H4 (cell line): ENCODE measurements around the gene LRRN1. TPM values are rescaled to one million over a fixed set of nuclear protein-coding genes. Genes with fewer than 3 reads are reported as not detected.

Experiments
- DNase-seq: peaks from one replicate; pipeline ENCODE4 v3.0.0-alpha.2; 2015; ENCODE audit warnings: low spot score
- total RNA-seq: library from RNA; depleted of rRNA; stranded (reverse); fragments of >200 nt; shearing (Covaris generic); gene quantifications from 2 replicates; pipeline ENCODE4 v1.2.3, GENCODE V29; 2014; rRNA removed

Gene LRRN1
- total RNA-seq: 1.6 and 1.9 TPM in 2 replicates

DNA sequence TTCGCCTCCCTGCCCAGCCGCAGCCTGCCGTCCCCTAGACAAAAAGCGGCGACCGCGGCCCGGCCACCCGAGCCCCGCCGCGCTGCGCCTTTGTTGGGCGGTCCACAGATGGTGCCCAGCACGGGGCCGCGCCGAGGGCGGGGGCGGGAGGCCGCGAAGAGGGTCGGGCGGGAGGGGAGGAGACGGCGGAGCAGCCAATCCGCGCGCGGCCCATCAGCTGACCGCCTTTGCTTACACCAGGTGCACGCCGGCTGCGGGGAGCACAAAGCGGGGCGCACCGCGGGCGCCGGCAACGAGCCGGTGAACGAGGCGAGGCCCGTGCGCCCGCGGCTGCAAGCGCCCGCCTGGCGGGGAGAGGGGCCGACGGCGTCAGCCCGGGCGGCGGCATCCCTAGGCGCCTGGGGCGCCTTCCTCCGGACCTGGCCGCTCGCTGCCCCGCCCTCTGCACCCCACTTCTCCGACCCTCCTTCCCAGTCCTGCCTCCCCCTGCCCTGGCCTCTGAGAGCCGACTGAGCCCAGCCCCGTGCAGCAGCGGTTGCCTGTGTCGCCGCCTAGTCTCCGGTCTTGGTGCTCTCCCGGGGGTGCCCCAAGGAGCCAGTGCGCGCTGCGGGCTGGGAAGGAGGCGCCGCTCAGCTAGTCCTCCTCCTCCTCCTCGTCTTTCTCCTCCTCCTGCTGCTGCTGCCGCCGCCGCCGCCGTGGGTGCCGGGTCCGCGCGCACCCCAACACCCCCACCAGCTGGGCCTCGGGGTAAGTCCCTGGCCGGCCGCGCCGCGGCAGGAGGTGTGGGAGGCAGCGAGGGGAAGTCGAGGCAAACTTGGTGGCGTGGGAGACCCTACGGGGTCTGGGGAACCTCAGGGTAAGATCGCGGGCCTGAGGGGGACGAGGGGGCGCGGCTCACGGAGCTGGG, at the start of gene LRRN1:
Gene LRRN1, plus strand, starts transcription at position 259 of the 907 bp plus-strand sequence. CDS start 45,211 bp downstream, outside the sequence.
- no peak for DNase-seq

DNA sequence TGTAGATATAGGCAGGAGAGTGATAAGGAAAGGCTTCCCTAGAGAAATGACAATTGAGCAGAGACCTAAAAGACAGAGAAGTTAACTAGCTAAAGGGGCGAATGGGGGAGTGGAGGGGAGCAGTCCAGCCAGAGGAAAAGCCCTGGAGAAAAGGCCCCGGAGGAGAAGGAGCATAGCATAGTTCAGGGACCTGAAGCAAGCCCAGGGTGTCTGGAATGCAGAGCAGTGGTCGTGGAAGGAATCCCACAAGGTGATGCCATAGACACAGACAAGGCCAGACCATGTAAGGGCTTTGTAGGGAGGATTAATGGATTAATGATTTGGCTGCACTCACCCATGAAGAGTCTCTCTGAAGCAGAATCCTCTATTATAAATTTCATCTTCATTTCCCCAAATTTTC, 45.8 kb upstream of the LRRN1 start:
- DNase-seq: no peak

DNA sequence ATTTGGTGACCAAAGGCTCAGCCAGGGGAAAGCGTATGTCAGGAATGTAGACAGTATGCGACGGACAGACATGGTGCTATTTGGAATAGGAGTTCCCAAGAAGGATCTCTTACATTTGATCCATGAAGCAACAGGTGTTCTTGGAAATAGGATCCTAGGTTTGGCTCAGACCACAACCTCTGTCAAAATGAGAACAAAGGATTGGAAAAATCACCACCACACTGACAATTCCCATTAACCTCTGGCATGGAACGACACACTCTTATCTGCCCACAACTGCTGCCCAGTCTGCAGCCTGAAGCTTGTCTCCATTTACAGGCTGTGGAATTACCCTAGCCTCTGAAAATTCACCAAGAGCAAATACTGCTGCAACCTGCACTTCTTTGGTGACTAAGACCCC, 33.6 kb upstream of the LRRN1 start:
- DNase-seq: no peak

DNA sequence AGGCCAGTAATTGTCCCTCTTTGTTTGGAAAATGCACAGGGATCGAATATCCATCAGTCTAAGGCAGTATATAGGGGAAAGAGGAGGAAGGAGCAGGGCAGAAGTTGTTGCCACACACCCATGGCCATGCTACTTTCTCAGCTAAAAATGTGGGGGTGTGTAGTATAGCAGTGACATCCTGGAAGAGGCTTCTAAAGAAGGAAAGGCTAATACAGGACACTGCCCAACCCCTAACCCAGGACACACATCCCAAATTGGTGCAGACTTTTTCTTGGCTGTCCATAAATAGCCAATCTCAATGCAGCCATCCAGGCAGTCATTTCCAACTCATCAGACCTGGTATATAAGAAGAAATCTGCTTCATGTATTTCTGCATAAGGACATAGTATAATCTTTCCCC, 33.1 kb upstream of the LRRN1 start:
- DNase-seq: no peak

DNA sequence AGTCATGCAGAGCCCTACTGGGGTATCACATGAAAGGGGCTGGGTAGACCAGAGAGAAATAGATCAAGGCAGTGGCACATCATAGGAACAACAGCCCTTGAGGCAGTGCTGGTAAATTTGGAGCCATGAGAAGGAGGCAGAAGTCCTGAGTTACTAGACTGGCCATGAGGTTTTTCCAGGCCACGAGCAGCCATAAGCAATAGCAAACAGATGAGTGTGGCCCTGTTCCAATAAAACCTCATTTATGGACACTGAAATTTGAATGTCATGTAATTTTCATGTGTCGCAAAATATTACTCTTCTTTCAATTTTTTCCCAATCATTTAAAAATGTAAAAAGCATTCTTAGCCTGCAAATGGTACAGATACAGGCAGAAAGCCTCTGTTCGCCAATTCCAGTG, 28.1 kb upstream of the LRRN1 start:
- no peak for DNase-seq

DNA sequence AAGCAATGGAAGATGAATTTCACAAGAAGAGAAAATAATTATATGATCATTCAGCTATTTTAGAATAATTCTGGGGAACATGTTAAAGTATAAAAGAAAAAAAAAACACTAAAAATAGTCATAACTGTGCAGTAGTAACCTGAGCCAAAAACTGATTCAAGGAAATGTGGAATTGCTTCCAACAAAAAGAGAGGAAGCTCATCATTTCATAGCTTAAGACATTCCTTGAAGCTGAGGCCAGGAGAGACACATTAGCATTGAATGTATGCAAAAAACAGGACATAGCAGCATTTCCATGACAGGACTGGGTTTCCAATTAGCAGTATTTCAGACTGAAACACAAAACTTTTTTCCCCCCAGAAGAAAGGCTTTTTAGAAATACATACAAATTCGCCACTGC, 27.7 kb upstream of the LRRN1 start:
- no peak for DNase-seq

DNA sequence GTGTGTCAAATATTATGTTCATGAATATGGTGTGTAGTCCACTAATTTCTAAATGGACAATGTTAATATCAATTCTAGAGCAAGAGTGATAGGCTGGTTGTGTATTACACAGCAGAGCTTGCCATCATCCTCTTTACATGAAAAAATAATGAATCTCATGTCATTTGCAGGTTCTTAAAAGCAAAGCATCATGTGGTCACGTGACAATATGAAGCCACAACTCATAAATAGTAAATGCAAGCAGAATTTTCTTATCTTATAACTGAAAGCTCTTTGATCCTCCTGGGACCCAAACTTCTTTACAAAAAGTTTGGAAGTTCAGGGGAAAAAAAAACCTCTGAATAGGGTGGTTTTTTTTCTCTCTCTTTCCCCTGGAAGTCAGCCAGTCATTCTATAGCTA, 26.9 kb upstream of the LRRN1 start:
- DNase-seq: no peak

DNA sequence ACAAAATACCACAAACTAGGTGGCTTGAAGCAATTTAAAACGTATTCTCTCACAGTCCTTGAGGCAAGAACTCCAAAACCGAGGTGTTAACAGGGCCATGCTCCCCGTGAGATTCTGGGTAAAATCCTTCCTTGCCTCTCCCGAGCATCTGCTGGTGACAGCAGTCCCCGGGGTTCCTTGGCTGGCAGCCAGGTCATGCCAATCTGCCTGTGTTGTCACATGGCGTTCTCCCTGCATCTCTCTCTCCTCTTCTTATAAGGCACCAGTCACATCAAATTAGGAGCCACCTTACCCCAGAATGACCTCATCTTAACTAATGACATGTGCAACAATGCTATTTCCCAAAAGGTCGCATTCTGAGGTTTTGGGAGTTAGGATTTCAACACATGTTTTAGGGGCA, 26.3 kb upstream of the LRRN1 start:
- no peak for DNase-seq

DNA sequence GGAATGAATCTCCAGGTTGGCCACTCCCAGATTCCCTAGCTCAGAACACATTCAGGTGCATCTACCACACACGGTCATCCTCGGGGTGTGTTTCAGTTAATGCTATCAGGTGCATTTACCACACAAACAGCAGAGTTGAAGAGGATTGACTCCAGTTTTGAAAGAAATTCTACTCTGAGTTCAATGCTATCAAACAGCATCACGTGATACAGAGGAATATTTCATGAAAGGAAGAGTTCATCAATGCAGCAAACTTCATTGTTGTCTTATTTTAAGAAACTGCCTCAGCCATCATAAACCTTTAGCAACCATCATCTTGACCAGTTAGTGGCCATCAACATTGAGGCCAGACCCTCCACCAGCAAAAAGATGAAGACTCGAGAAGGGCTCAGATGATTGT, 22.6 kb upstream of the LRRN1 start:
- no peak for DNase-seq

DNA sequence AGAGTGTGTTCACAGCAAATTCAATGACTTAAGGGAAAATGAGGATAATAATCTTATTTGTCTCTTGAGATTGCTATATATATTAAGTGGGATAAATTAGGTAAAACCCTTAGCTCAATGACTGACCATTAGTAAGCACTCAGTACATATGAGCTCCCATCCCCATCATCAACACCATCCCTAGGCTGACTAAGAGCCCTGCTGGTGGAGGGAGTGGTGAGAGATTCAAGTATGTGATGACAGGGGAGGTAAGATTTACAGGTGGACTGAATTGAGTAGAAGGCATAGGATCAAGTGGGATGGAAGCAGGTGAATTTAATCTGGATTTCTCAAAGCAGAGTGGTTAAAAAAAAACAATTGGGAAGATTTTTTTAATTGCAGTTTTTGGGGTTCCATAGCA, 21.0 kb upstream of the LRRN1 start:
- no peak for DNase-seq

DNA sequence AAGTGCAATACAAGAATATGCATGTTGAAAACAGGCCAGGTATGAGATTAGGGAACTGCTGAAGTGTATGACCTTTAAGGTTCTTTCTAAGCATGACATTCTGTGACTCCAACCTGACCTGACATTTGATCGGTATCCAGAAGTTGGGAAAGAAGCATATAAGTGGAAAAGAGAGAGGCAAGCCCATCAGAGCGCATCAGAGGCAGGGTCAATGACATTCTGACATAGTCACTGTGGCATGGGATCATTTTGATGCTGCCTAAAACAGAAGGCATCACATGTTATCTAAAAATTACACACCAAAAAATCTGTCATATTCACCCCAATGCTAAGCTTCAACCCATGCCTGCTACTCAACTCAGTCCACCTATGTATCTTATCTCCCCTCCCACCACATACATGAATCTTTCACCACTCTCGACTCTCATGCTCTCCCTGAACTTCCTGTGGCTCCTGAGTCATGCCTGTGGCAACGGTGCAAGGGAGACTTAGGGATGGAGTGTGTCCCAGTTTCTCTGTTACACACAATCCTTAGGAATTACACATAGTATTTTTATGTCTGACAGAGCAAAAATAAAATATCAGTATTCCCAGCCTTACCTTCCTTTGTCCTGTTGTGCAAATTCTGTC, 20.5 kb upstream of the LRRN1 start:
- peak; percentile 21 for DNase-seq

DNA sequence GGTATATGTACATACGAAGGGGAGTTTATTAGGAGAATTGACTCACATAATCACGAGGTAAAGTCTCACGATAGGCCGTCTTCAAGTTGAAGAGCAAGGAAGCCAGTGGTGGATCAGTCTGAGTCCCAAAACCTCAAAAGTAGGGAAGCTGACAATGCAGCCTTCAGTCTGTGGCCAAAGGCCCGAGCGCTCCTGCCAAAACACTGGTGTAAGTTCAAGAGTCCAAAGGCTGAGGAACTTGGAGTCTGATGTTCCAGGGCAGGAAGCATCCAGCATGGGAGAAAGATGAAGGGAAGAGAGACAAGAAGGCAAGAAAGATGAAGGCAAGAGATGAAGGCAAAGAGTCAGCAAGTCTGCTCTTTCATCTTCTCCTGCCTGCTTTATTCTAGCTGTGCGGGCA, 16.8 kb upstream of the LRRN1 start:
- DNase-seq: no peak

DNA sequence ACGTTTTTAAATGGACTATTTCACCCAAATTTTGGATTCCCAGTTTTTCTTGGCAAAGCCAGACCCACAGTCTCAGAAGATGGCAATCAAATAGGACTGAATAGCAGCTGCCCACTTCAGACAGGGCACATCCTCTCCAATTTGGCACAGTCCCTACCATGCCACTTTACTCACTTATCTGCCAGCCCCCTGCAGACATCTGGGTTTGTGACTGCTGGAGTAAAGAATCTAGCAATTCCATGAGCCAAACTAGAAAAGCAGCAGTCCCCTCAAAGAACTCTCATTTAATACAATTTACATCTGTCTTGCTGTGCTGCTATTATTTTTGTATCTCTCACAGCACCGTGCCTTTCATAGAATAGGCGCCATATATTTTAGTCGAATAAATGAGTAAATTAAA, 16.0 kb upstream of the LRRN1 start:
- DNase-seq: no peak

DNA sequence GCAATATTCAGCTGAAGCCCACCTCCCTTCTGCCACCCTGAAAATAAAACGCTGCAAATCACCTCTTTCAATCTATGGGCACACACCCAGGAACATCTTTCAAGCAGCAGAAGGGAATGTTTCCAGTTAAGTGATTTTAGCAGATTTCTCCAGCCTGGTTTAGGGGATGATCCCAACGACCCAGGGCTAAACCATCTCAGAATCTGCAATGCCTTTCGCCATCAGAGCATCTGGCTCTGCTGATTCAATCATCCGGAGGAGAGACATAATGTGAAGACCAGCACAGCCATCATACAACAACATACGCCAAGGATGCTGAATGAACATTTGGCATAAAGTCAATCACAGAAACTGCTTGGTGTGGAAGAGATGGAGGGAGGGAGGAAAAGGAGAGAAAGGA, 15.5 kb upstream of the LRRN1 start:
- DNase-seq: no peak

DNA sequence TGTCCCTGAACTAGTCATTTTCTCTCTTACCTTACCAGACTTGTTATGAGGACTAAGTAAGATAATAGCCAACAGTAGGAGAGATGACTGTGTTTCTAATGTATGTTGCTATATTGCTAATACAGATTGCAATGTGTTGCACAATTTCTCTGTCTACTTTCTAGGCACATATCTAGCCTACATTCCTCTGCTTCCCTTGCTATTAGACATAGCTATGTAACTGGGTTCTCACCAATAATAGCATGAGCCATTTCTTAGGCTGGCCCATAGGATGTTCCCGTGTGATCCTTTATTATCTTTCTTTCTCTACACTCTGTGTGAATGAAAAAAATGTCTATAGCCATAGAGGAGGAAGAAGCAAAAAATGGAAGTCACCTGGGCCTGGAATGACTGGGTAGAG, 6.8 kb upstream of the LRRN1 start:
- no peak for DNase-seq

DNA sequence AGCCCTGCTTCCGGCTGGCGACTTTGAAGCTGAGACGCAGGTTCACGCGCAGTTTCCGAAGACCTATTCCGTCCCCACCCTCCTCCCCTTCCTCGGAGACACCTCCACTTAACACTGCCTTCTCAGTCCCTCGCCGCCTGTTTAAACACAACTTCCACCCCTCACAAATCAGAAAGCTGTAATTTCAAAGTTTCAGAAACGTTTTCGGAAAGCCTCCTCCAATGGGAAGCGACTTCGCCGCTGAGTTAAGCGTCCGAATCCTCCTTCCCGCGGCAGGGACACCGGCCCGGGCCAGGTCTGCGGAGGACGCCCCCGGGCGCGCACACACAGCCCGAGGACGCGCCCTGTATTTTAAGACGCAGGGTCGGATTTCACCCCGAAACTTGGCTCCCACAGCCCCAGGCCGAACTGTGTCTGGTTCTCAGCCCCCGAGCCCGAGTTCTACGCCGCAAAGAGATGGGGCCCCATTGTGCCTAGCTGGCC, 559 bp upstream of the LRRN1 start:
- DNase-seq: no peak

DNA sequence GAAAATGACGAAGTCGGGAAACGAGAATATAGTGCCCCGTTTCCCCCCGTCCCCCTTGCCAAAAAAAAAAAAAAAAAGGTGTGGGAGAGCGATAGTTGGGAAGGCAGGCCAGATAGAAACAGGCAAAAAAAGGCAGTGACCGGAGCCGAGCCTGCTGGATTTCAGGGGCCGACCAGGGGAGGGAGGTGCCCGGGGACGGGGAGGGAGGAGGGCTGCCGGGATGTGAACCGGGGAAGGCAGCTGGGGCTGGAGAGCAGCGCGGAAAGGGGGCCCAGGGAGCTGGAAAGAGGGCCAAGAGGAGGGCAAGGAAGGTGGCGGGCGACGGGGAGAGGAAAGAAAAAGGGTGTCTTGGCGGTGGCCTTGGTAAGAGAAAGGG, 837 bp downstream of the LRRN1 start:
- DNase-seq: no peak

DNA sequence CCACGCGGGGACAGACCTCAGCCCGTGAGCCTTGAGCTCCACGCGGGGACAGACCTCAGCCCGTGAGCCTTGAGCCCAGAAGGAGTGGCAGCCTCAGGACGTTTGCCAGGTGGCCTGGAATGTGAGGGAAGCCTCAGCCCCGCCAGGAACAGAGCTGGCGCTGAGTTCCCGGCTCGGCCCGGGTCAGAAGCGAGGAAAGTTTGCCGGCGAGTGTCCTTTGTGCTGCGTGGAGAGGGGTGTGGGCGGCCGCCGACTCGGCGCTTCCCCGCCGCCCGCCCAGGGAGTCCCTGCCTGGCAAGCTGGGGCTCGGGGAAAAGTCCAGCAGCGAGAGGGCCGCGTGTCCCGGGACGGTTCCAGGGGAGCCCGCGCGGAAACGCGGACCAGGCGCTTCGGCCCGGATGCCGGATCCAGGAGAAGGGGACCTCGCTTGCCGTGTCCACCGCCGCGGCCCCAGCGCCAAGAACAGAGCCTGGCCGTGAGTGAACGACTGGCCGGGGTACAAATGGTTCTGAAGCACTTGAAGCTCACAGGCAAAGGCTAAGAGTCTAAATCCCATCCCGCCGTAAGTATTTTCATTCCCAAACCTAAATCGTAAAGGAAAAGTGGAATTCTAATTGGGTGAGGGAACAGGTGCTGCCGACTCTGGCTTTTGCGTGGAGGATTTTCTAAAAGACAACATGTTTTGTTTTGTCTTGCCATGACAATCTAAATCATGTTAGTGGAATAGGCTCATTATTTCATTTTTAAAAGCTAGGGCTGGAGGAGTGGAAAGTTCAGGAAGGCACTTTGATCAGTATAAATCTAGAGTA, 1.7 kb downstream of the LRRN1 start:
- no peak for DNase-seq

DNA sequence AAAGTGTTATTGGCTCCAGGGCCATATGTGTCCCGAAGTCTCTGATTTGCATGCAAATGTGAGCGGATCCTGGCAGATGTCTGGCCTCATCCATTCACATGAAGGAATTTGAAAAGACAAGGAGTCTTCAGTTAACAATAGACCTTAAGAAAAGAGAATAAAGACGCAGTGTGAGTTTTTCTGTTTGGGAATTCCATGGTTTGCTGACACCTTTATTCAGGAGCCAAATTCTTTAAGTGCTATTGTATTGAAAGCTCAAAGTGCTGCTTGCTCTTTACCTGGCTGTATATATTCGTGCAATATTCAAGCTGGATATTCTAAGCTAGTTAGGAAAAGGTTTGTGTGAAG, 2.2 kb downstream of the LRRN1 start:
- DNase-seq: no peak

DNA sequence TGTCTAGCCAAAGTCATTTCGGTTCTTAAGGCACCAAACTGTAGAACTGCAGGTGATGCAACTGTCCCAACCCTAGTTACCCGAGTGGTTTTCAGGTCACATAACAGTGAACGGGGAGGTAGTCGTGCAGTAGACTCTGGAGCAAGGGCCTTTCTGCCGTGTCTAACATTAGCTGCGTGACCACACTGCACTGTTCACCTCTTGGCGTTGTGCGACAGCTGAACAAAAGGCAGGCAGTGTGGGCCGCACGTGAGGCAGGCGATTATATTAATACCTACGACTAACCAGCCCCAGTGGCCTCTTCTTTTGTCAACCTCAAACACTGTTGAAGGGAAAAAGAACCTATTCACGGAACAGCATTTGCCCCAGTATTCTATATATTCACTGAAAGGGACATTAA, 2.8 kb downstream of the LRRN1 start:
- no peak for DNase-seq

DNA sequence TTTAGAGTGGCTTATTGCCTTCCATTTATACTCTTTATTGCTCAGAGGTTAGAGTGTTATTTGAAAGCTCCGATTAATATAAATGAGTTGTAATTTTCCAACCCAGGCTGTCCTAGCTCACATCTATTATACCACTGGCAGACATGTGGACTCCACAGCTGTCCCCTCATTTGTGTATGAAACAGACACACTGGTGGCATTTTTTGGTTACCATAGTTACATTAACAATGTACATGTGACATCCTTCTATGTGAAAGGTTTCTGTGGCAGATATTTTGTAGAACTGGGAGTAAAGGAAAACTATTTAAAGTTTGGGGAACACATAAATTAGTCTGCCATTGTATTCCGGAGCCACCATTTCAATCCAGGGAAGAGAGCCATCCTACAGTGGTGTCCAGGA, 5.3 kb downstream of the LRRN1 start:
- no peak for DNase-seq

DNA sequence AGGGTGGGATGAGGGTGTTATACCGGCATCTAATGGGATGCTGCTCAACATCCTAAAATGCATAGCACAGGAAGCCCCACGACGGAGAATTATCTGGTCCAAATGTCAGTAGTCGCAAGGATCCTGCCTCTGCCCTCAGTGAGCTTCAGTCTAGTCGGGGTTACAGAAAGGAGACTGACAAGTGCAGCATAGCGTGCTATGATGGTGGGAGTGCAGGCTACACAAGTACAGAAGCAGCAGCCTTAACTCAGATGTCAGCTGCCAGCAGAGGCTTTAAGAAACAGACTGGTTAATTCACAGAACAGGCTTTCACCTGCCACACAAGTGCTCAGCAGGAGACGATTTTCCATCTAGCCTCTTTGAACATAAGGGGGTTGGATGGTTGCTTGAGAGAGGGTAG, 6.9 kb downstream of the LRRN1 start:
- DNase-seq: no peak

DNA sequence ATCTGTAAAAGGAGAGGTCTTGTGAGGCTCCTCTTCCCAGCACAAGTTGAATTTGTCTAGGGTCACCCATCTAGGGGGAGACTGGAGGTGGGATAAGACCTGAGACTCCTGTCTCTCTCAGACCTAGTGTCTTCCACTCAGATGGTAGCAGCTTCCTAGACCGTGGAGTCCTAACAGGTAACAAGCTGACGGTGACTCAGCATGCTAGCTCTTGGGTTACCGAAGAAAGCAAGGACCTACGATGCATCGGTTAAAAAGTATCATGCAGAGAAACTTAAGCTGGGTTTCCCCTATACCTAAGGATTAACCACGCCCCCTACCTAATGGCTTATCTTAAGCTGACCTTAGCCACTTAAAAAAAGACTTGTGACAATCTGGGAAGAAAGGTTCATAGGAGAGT, 7.6 kb downstream of the LRRN1 start:
- no peak for DNase-seq
